HG02943 (cell line): ENCODE results near the gene ERO1A.

Experiments used
- ATAC-seq: cut with Tn5 transposase; IDR thresholded peaks from one replicate; pipeline ENCODE4 v1.9.1; 2021; ENCODE audit warnings: mild to moderate bottlenecking, low read depth, moderate library complexity; ENCODE audit not compliant: unreplicated experiment

Gene ERO1A

DNA sequence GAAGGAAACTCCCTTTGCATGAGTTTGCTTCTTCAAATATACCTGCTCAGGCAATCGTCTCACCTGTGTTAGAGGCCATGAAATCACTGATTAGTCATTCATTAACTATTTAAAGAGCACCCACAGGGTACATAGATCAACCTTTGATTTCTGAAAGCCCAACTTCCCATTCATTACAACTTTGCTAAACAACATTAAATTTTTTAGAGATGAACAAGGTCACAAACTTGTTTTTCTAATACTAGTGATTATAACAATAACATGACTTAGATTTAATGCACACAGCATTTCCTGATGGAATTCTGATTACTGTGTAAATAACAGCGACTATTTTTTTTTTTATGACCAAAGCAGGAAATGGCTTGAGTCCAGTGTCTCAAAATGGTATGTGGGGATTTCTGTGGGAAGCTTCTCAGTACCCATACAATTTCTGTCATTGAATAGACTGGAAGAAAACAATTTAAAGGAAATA, 5.4 kb upstream of the ERO1A start:
- no peak for ATAC-seq

- ATAC-seq: peak; percentile 52
Measured at GRCh38 chr14:52694761-52695480, 437 bp downstream of the ERO1A start.

DNA sequence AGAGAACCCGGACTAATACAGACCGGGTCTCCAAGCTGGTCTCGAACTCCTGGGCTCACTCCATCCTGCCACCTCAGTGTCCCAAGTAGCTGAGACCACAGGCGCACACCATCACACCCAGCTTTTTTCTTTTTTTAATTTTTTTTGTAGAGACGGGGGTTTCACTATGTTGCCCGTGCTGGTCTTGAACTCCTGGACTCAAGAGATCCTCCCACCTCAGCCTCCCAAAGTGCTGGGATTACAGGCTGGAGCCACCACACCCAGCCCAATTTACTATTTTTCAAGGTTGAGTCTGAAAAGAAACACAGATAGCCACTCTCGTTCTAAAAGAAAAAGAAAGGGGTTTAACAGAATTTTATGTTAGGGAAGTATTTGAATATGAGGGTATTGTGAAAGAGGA, 1.8 kb downstream of the ERO1A start:
- no peak for ATAC-seq

- no peak for ATAC-seq
Measured at GRCh38 chr14:52693036-52693435, 2.3 kb downstream of the ERO1A start.

- ATAC-seq: no peak
Measured at GRCh38 chr14:52692248-52692962, 3.0 kb downstream of the ERO1A start.

- ATAC-seq: no peak
Measured at GRCh38 chr14:52690983-52691760, 4.2 kb downstream of the ERO1A start.

DNA sequence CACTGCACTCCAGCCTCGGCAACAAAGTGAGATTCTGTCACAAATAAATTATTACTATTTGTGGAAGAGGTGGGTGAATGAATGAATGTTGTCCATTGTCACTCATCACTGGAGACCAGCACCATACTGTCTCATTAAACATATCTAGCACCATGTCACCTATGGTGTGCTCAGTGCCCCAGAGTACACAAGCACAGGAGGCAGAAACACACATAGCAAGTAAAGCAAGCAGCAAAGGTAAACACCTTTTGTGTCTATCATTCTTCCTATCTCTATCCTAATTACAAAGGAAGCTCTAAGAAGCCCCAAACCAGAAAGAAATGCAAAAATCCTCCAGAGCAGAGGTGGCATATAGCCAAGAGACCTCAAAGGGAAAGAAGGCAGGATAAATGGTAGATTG, 9.2 kb downstream of the ERO1A start:
- no peak for ATAC-seq

DNA sequence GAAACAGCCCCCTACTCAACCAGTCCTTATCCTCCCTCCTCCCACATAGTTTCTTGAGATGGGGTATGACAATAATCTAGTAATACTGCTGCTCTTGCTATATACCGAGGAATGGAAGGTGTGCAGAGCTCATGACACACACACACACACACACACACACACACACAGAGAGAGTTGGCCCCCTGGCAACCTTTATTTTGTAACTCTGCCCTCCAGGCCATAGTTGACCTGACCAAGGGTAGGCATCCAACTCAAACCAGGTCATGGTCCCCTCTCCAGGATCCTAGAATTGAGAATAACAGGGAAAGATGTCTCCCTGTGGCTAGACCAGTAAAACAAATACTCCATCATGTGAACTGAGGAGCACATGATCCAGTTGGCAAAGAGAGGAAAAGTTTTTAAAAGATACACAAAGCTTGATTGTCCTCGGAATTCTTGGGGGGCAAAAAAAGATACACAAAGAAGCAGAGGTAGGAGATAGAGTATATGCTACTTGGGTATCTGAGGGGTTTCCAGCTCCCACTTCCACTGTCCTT, 11.3 kb downstream of the ERO1A start:
- no peak for ATAC-seq

DNA sequence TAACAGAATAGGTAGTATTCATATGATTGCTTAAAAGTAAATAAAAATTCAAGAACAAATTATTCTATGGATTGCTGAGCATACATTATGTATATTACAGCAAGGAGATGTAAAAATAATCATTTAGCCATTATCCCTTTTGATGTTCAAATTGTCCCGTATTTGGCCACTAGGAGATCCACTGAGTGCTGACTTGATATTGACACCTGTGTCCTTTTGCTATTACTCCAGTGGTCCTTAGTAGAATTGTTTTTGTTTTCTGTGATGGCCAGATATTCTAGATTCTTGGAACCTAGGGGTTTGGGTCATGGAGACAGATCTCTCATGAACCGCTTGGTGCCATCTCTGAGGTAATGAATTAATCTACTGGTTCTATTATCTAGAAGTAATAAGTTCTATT, 16.8 kb downstream of the ERO1A start:
- no peak for ATAC-seq

GRCh38 chr14:52663850-52664249, 31.5 kb downstream of the ERO1A start:
- no peak for ATAC-seq

- no peak for ATAC-seq
Measured at GRCh38 chr14:52661314-52661713, 34.0 kb downstream of the ERO1A start.

DNA sequence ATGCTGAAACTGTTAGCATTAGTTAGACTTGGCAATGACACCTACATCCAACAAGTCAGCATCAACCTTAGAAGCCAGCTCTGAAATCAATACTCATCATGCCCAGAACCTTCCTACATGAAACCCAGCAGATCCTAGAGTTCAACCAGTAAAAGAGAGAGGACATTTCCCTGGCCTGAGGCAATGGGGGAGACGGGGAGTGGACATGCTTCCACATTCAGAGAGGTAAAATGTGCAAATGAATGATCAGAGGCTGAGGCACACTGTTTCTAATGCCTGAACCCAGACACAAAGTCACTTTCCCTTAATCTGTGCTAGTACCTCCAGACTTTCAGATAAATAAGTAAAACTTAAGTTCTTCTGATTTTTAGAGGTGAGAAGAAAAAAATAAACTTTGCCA, 34.5 kb downstream of the ERO1A start:
- ATAC-seq: no peak

DNA sequence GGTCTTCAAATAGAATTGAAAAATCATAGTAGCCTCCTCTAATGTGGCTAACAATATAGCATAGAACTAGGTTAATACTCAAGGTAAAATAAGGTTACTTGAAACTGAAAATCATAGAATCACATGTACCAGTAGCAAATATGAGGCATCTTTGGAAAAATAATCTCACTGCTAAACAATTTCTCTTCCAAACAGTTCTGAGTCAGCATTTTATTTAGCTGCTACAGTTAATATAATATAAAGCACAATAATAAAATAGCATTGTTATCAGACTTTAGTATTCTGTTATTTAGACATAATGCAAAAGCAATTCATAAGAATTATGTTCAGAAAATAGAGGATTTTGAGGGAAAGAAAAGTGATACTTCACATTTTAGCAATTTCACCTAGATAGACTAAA, 35.0 kb downstream of the ERO1A start:
- ATAC-seq: no peak

DNA sequence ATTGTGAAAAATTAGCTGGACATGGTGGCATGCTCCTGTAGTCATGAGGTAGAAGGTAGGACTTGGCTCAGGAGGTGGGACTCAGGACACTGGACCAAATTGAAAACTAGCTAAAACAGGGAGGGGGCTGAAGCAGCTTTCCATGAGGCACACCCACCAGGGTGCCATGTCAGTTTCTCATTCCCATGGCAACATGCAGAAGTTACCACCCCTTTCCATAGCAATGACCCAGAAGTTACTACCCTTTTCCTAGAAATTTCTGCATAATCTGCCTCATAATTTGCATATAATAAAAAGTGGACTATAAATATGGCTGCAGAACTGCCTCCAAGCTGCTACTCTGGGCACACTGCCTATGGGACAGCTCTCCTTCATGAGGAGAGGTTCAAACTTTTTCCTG, 38.5 kb downstream of the ERO1A start:
- ATAC-seq: no peak

GRCh38 chr14:52650774-52651173, 44.6 kb downstream of the ERO1A start:
- no peak for ATAC-seq

- no peak for ATAC-seq
Measured at GRCh38 chr14:52649511-52649910, 45.8 kb downstream of the ERO1A start.

DNA sequence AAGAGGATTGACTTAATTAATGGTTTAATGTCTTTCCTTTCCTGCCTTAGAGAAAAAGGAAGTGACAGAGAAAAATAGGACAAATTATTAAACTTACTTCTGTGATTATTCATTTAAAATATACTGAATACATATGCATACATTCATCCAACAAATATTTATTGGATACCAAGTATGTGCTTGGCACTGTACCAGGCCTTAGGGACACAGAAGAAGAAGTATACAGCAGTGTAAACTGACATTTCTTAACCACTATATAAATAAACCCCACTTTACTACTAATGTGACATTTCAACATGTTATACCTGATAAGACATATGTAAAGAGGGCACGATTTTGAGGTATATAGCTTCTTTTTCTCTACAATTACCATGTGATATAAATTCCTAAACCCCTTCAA, 53.6 kb downstream of the ERO1A start:
- ATAC-seq: no peak

GRCh38 chr14:52640137-52640536, 55.2 kb downstream of the ERO1A start:
- no peak for ATAC-seq

GRCh38 chr14:52619687-52620086, 75.7 kb downstream of the ERO1A start:
- ATAC-seq: no peak

DNA sequence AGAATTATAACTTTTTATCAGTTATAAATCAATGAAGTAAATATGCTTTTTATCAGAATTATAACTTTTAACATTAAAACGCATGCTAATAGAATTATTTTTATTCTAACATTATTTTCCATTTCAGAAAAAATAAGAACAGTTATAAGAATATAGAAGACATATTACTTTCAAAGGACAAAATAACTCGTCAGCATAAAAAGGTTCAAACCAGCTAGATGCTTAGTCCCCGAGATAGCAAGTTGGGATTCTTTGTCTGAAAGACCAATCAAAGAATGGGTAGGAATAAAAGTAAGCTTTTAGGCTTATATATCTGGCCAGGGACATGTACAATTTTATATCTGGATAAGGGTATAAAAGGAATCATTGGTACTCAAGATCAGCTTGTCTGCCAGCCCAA, 76.8 kb downstream of the ERO1A start:
- ATAC-seq: no peak

DNA sequence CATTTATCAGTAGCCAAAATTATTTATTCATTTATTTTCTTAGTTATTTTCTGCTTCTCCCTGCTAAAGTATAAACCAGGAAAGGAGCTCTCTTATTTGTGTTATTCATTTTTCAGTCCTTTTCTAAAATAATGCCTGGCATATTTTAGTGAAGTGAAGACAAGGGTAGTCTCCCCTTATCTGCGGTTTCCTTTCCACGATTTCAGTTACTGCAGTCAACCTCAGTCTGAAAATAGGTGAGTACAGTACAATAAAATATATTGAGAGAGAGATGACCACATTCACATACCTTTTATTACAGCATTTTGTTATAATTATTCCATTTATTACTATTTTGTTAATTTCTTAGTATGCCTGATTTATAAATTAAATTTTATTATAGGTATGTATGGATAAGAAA, 85.2 kb downstream of the ERO1A start:
- ATAC-seq: no peak
